Measurements from ENCODE around the gene TRIM3.
A peak's percentile ranks its signal among the peaks of the same experiment; 100 is the strongest.

The TRIM3 gene

GRCh38 chr11:6486938-6487337 is 13.2 kb upstream of the TRIM3 start:
- TF ChIP-seq CTCF (IDR thresholded peaks at IDR 0.05; ENCODE audit: insufficient read depth, low read depth, low read length, missing control alignments): no peak
- no peak for DNase-seq (ENCODE audit: low read depth)
- H3K4me3 ChIP-seq (ENCODE audit: low read length): no peak overlapping the region

DNA sequence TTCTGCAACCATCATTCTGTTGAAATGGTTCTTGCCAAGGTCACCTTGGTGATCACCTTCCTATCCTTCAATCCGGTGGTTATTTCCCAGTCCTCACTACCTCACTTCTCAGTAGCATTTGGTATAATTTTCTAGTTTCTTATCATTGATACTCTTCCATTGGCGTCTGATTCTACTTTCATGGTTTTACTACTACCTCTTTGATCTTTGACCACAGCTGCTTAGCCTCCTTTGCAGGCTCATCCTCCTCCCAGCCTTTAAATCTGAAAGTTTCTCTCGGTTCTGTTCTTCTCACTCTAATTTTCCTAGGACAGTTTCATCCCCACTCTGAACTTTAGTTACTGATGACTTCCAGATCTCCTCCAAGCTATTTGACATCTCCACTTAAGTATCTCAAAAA is 12.5 kb upstream of the TRIM3 start:
- no peak overlapping the region for H3K4me3 ChIP-seq (ENCODE audit: low read length)
- TF ChIP-seq CTCF (IDR thresholded peaks at IDR 0.05; ENCODE audit: insufficient read depth, low read depth, low read length, missing control alignments): no peak
- DNase-seq (ENCODE audit: low read depth): no peak

DNA sequence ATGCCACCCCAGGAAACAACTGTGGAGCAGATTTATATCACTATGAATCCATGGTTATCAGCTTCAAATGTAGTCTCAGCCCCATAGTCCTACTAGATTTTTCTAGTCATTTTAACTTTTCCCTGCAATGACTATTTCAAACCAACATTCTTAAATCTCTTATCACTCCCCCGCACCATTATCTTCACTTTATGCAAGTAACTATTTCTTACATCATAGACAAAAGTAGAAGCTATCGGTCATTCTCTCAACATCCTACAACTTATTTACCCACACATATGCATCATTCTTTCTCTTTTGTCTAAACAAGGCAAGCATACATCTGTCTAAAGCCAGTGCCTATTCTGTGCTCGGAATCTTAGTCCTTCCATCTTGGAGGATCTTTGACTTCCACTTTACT is 11.9 kb upstream of the TRIM3 start:
- TF ChIP-seq CTCF (IDR thresholded peaks at IDR 0.05; ENCODE audit: insufficient read depth, low read depth, low read length, missing control alignments): no peak
- H3K4me3 ChIP-seq (ENCODE audit: low read length): no peak overlapping the region
- DNase-seq (ENCODE audit: low read depth): no peak

GRCh38 chr11:6483015-6483414 is 9.3 kb upstream of the TRIM3 start:
- DNase-seq (ENCODE audit: low read depth): no peak
- TF ChIP-seq CTCF (IDR thresholded peaks at IDR 0.05; ENCODE audit: insufficient read depth, low read depth, low read length, missing control alignments): no peak
- no peak overlapping the region for H3K4me3 ChIP-seq (ENCODE audit: low read length)

GRCh38 chr11:6482441-6482840 is 8.7 kb upstream of the TRIM3 start:
- no peak for TF ChIP-seq CTCF (IDR thresholded peaks at IDR 0.05; ENCODE audit: insufficient read depth, low read depth, low read length, missing control alignments)
- DNase-seq (ENCODE audit: low read depth): peak; percentile 12
- peak overlapping the region; percentile 98 for H3K4me3 ChIP-seq (ENCODE audit: low read length)

DNA sequence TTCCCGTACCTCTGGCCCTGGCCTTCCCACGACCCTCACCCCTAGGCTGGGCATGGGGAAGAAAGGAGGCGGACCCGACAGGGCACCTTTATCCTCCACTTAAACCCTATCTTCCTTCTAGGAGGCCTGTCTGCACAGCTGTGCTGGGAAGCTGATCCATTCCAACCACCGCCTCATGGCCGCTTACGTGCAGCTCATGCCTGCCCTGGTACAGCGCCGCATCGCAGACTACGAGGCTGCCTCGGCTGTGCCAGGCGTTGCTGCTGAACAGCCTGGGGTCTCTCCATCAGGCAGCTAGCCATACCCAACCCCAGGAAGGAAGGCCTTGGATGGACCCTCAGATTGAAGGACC is 8.2 kb upstream of the TRIM3 start:
- DNase-seq (ENCODE audit: low read depth): peak; percentile 29
- H3K4me3 ChIP-seq (ENCODE audit: low read length): peak overlapping the region; percentile 98
- no peak for TF ChIP-seq CTCF (IDR thresholded peaks at IDR 0.05; ENCODE audit: insufficient read depth, low read depth, low read length, missing control alignments)

DNA sequence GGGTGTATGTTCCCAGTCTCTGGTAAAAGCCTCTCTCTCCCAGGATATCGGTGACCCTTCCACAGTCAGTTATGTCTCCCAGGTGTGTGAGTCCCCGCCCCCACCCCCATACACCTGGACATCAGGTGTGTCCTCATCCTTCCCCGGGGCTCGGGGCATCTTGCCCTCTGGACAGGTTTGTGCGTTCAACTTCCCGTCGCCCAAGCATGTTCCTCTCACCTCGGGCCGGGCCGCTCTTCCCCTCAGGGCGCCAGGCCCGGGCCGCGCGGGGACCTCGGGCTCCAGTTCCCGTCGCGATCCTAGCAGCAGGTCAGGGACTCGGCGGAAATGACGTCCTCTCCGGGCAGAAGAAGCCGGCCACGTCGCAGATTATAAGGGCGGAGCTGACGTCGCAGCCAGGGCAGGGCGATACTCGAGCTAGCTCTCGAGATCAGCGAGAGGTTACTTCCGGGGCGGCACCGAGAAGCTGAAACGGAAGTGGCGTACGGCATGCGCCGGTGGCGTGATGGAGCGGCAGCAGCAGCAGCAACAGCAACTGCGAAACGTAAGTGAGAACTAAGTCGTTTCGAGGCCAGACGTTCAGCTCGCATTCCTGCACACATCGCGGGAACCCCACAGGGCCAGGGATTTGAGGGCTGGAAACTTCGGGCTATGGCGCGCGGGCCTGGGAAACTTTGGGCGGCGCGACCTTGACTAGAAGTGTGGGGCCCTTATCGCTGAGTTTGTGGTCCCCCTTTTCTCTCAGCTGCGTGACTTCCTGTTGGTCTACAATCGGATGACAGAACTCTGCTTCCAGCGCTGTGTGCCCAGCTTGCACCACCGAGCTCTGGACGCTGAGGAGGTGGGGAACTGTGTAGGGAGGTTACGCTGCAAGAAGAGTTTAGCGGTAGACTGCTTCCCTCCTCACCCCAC is 7.5 kb upstream of the TRIM3 start, which contains the start of the genes ARFIP2 and TIMM10B:
ARFIP2 (minus strand) TSS at position 320 of the 912 bp plus-strand sequence. CDS start 910 bp downstream, outside the sequence.
TIMM10B (plus strand) TSS at position 490 of the 912 bp plus-strand sequence; CDS start at position 506, 16 bp downstream.
- peak within 1 kb of the TSS; percentile 98 for H3K4me3 ChIP-seq (ENCODE audit: low read length)
- no peak for TF ChIP-seq CTCF (IDR thresholded peaks at IDR 0.05; ENCODE audit: insufficient read depth, low read depth, low read length, missing control alignments)
- peak; percentile 99 for DNase-seq (ENCODE audit: low read depth)

Data from epithelial cell of esophagus (primary cell).